Stimulated activated CD4-positive, alpha-beta T cell treated with anti-CD3 and anti-CD28 coated beads, Interleukin-12 subunit alpha, Interleukin-12 subunit beta, amount 100 ng/mL, for 24 hours (primary cell): Measurements from ENCODE around the gene IL18.
"Not testable (repeated sequence)": the region's sequence is repeated elsewhere in the genome, so short reads cannot be mapped to it uniquely, and the experiment has no call there.

Source experiments
- DNase-seq, 2 experiments: peaks; one replicate each; pipeline ENCODE4 v3.0.0-alpha.2; 2020; ENCODE audit warnings: low read depth in 2 of 2

IL18 gene

DNA sequence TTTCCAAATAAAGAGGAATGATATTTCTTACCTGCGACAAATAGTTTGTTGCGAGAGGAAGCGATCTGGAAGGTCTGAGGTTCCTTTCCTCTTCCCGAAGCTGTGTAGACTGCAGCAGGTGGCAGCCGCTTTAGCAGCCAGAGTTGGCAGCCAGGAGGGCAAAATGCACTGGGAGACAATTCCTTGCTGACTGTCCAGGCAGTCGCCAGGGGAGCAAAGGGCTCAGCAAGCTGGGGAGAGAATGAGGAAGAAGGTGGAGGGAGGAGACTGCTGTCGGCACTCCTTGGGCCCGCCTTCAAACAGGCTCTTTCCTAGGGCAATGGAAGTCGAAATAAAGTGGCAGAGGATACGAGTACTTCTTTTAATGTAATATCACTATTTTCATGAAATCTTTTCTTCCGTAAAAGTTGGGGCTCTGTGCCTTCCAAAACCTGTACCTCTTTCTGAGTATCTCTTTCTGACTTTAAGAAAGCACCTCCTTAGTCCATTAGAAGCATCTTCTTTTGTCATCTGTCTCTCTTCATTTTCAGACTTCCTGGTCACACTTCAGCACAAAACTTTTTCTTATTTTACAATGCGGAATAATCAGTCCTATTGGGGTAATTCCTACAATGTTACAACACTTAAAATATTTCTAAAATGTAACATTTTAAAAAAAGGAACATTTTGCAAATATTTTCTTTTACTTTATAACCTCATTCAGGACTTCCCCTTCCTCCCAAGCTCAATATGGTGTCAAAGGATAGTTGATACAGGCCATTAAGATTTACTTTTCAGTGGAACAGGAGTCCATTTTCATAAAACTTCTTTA lies at the start of gene IL18:
TSS of gene IL18 (minus strand) at position 220 of the 811 bp plus-strand sequence. CDS start 9,041 bp downstream, outside the sequence.
- no peak for DNase-seq

DNA sequence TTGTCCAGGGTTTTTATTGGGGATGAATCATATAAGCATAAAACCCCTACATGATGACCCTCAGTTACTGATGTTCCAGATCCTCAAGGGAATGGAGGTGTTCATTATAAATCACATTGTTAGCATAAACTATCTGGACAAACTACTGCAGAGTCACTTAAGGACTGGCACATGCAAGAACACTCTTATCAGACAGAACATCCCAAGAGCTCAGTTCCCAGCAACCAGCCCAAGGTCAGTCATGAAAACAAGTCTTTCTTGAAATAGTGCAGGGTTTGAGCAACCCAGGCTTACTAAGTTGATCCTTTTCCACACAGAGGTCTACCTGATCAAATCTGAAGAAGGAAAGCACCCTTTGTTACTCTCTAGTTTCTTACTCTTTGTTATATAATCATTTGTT lies 48.8 kb upstream of the IL18 start:
- no peak for DNase-seq

DNA sequence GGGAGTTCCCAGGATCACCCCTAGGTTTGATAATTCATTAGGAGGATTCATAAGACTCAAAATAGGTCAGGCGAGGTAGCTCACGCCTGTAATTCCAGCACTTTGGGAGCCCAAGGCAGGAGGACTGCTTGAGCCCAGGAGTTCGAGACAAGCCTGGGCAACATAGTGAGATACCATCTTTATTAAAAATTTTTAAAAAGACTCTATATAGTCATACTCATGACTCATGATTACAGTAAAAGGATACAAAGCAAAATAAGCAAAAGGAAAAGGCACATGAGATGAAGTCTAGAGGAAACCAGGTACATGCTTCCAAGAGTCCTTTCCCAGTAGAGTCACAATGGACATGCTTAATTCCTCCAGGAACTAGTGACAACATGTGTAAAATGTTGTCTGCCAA lies 48.4 kb upstream of the IL18 start:
- no peak for DNase-seq

DNA sequence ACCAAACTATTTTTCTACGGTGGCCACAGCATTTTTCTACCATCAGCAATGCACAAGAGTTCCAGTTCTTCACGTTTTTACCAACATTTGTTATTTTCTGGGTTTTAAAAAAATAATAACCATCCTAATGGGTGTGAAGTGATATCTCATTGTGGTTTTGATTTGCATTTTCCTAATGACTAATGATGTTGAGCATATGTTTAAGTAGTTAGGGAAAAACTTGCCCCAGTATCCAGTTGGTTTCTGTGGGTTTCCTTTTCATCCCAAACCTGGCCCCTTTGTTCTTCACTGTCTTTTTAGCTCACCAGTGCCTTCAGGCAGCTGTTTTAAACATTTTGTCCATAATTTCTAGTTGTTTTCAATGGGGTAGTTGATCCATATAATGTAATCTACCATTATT lies 47.6 kb upstream of the IL18 start:
- DNase-seq = no peak

DNA sequence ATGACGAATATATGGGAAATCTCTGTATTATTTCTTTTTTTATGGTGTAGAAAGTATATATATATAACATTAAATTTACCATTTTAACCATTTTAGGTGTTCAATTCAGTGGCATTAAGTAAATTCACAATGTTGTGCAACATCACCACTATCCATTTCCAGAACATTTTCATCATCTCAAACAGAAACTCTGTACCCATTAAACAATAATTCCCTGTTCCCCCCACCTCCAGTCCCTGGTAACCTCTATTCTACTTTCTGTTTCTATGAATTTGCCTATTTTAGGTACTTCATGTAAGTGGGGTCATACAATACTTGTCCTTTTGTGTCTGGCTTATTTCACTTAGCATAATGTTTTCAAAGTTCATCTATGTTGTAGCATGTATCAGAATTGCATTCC lies 47.0 kb upstream of the IL18 start:
- DNase-seq = no peak

DNA sequence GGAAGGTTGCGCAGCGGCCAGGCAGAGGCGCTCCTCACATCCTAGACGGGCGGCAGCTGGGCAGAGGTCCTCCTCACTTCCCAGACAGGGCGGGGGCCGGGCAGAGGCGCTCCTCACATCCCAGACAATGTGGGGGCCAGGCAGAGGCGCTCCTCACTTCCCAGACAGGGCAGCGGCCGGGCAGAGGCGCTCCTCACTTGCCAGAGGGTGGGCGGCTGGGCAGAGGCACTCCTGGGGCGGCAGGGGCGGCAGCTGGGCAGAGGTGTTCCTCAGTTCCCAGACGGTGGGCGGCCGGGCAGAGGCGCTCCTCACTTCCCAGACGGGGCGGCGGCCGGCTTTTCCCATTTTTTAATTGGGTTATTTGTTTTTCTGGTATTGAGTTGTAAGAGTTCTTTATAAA lies 42.2 kb upstream of the IL18 start:
- DNase-seq = no peak

DNA sequence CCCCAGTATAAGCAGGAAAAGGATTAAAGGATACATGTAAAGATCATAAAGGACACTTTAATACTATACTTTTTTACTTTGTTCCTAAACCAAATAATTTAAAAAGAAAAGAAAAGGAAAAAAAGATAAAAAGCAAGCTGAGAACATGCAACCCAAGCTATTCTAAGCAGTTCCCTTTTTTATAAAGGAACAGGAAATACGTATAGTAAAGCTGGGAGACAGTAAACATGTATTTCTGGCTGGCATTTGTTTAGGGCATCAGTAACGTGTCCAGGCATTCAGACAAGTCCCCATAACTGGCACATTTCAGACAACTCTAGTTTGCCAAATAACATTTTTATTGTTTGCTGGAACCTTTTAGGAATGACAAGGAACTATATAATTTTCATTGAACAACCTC lies 36.4 kb upstream of the IL18 start:
- no peak for DNase-seq

DNA sequence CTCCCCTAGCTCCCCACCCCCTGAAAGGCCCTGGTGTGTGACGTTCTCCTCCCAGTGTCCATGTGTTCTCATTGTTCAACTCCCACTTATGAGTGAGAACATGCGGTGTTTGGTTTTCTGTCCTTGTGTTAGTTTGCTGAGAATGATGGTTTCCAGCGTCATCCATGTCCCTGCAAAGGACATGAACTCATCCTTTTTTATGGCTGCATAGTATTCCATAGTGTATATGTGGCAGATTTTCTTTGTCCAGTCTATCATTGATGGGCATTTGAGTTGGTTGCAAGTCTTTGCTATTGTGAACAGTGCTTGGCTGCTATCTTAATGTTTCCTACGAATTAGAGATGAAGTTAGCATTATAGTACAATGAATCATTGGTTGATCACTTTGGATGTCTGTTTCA lies 35.2 kb upstream of the IL18 start:
- not testable (repeated sequence) for DNase-seq

DNA sequence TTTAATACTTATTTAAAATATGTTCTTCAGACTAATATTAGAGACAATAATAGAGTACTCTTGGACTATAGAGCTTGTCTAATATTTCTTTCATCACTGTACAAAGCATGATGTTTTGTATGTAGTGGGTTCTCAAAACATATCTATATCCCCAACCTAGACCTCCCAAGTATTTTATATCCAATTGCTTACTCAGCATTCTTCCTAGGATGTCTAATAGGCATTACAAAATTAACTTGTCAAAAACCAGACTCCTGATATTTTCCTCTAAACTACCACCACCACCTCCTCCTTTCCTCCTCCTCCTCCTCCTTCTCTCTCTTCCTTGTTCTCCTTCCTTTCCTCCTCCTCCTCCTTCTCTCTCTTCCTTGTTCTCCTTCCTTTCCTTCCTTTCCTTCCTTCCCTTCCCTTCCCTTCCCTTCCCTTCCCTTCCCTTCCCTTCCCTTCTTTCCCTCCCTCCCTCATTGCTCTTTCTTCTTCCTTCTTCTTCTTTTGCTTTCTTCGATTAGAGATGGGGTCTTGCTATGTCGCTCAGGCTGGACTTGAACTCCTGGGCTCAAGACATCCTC lies 32.7 kb upstream of the IL18 start:
- DNase-seq = no peak

DNA sequence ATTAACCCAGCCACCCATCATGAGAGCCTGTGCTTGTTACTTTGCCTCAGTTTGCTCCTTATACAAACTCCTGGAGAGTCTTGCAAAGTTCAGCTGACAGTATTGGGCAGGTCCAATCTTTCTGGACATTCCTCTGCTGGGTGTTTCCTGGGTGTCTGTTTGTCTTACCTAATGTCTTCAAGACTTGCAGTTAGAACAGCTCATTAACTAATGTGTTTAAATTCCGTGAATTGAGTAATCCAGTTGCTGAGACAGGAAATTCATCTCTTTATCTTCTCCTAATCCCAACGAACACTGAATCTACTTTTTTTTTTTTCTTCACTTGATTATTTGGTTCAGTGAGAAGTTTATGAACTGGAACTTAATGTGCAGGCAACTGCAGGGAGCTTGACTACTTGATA lies 32.1 kb upstream of the IL18 start:
- no peak for DNase-seq

DNA sequence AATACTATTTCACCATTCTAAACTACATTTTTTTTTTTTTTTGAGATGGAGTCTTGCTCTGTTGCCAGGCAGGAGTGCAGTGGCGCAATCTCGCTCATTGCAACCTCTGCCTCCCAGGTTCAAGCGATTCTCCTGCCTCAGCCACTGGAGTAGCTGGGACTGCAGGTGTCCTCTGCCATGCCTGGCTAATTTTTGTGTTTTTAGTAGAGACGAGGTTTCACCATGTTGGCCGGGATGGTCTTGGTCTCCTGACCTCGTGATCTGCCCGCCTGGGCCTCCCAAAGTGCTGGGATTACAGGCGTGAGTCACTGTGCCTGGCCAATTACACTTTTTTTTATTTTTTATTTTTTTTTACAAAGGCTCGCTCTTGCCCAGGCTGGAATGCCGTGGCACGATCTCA lies 31.2 kb upstream of the IL18 start:
- not testable (repeated sequence) for DNase-seq

DNA sequence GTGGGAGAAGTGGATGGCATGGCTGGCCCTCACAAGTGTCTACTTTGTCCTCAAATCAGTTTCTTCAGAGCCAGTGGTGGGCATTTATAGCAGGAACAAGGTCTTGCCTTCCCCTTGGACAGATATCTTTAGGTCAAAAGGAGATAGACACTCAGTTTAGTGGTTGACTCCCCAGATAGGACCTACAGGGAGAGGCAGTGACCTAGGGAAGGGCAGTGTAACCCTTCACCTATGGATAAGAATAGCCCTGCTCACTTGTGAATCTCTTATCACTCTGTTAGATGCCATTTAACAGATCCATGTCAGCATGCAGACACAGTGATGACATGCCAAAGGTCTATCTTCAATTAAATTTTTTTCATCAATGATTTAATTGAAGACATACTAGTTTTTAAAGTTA lies 22.4 kb upstream of the IL18 start:
- DNase-seq = no peak

DNA sequence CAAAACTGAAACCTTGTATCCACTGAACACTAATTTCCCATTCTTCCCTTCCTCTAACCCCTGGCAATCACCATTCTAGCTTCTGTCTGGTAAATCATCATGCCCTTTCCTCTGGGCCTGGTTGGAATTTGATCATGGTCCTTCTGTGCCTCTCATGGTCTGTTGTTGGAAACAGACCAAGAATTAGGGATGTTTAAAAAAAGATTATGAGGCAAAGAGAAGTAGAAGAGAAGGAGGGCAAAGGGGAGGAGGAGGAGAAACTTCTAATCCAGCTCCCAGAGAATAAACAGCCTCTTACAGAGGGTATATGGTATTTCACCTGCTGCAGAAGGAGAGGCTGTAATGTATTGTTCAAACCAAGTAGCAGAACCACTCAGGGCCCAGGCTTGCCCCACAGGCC lies 22.0 kb upstream of the IL18 start:
- no peak for DNase-seq

DNA sequence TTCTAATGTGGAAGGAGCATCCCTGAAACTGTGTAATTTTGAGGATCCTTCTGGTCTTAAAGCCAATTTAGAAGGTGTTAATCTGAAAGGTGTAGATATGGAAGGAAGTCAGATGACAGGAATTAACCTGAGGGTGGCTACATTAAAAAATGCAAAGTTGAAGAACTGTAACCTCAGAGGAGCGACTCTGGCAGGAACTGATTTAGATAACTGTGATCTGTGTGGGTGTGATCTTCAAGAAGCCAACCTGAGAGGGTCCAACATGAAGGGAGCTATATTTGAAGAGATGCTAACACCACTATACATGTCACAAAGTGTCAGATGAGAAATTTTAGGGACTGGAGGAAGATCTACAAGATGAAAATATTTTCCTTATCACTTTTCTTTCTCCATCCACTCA lies 19.0 kb upstream of the IL18 start:
- no peak for DNase-seq

DNA sequence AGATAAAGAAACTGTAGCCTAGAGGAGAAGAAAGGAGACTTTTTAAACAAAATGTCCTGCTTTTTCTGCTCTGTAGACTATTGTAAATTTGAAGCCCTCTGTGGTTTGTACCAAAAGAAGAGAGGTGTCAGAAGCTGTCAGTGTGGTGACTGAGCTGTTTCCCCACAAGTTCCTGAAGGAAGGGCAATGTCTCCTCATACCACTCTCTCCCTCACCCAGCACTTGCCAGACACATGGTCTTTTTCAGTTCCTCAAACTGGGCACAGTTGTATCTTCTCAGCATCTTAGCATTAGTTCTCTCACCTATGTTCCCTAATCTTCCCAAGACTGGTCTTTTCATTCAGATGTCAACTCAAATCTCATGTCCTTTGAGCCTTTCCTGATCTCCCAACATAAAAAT lies 15.7 kb upstream of the IL18 start:
- DNase-seq = no peak

DNA sequence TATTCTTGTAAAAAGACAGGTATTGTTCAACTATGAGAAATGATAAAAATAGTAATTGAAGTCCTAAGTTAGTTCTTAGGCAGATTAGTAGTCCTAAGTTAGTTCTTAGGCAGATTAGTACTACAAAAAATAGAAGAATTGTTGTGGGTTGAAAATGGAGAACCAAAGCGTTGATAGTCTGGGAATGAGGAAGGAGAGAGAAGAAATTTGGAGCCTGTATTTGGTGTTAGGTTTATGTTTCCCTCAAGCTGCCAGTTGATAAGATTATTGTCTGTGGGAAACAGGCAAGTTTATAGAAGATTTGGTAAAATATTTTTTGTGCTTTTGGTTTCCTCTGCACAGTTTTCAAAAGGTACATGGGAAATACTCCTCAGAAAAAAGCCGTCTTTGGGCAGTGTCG lies 15.0 kb upstream of the IL18 start:
- no peak for DNase-seq

DNA sequence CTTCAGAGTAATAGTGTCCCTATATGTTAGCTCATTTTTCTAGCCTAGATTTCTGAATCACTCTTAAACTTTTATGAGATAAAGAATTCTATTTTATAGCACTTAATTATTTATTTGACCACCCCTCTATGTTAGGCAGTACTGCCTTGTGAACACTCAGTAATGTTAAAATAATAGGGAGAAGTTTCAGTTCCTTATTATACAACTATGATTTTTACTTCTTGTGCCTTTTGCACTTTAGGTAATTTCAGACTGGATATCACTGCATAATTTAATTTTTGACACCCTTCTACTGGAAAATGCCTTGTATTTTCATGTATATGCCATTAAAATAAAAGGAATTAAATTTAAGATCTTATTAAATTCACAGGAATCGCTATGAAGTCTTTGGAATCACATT lies 14.5 kb upstream of the IL18 start:
- DNase-seq = no peak

DNA sequence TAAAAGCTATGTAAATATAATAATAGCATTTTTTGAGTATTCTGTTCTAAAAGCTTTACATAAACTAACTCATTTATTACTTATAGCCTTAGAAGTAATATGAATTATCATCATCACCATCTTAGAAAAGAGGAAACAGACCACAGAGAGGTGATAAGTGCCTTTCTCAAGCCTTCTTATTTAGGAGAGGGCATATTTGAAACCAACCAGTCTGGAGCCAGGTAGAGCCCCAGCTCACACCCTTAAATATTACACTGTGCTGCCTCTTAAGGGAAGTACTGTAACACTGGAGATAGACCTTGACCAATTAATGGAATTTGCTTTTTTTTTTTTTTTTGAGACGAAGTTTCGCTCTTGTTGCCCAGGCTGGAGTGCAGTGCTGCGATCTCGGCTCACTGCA lies 13.7 kb upstream of the IL18 start:
- no peak for DNase-seq

DNA sequence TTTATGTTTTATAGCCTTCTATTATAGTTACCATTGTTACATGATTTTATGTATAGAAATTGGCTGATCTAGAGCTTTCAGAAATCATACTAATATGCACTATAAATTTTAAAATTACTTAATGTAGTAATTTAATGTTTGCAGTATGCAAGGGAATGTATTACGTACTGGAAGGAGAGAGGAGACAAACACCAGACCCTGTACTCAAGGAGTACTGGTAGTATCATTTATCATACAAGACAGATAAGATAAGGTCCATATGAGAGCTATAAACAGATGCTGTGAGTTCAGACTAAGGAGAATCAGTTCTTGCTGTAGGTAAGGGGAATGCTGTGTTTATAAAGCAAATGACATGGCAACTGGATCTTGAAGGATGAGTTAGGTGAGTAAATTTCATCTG lies 12.2 kb upstream of the IL18 start:
- DNase-seq = no peak

DNA sequence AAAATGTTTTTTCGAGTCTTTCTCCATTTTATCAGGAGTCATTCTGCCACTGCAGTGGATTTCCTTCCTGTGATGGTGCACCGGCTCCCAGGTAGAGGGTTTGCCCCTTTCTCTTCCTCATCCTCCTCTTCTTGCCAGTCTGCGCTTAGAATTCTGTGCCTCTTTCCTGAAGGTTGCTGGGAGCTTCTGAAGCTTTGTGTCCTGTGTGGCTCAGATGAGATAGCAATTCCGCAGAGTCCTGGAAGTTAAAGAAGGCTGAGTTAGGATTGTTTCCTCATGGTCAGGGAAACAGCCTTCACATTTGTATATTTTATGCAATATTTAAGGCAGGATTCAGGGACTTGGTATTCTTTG lies 11.7 kb upstream of the IL18 start:
- DNase-seq = no peak

DNA sequence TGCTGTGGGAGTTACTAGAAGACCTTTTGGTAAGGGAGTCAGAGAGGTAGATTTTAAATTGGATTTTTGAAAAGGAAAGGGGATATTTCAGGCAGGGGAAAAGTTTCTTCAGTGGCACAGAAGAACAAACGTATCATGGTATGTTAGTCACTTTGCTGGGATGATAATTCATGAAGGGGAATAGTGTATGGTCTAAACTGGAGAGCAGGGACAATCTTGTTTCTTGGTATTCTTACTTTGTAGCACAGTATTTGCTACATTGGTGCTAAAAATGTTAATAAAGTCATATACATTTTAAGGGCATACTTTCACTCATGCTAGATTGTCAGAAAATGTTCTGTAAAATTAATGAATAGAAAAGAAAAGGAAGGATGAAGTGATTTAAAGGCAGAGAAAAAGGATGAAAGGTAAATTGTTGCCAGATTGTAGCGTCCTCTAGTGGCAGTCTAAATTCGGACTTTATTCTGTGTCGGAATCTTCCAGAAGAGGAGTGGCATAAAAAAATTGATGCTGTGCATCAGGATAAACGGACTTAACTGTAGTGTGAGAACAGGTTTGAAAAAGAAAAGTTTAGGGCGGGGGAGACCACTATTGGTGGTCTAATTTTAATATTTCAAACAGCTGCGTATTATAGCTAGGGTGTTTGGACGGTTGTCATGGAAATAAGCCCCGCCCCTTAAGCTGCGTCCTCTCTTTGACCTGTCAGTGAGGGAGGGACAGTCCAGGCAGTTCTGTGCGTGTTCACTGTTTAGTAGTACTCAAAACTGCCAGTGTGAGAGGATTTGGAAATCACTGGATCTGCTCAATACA lies 11.1 kb upstream of the IL18 start, which contains the start of gene BCO2:
TSS of gene BCO2 (plus strand) at position 724 of the 810 bp plus-strand sequence. CDS start 90 bp downstream, outside the sequence.
- DNase-seq = peak in 1 of 2 experiments; percentile 30

DNA sequence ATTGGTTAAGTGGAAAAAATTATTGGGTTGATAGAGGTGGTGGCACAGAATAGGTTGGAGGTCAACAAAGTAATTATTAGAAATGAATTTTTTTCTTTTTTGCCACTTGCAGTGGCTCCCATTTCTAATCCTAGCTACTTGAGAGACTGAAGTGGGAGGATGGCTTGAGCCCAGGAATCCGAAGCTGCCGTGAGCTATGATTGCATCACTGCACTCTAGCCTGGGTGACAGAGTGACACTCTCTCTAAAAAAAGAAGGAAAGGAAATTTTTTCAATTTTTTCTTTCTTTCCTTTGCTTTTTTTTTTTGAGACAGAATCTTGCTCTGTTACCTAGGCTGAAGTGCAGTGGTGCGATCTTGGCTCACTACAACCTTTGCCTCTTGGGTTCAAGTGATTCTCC lies 9.3 kb upstream of the IL18 start:
- DNase-seq = no peak
